SKM-1 treated with dmso at 0.1 percent for 144 hours (cell line): Measurements from ENCODE around the gene CLTRN.
"Not testable (repeated sequence)": the region's sequence is repeated elsewhere in the genome, so short reads cannot be mapped to it uniquely, and the experiment has no call there.

Source experiments
- DNase-seq: peaks from one replicate; lab custom pipeline; 2025; ENCODE audit not compliant: unreplicated experiment; lab: John Stamatoyannopoulos, UW

CLTRN gene

GRCh38 chrX:15653961-15654360 lies 10.6 kb downstream of the CLTRN start:
- no peak for DNase-seq

GRCh38 chrX:15647510-15647909 lies 17.1 kb downstream of the CLTRN start:
- DNase-seq = not testable (repeated sequence)

- DNase-seq = no peak
These were observed 18.1 kb downstream of the CLTRN start for GRCh38 chrX:15646543-15646942.

- no peak for DNase-seq
These were observed 18.6 kb downstream of the CLTRN start for GRCh38 chrX:15646031-15646430.

GRCh38 chrX:15645266-15645665 lies 19.3 kb downstream of the CLTRN start:
- DNase-seq = no peak

GRCh38 chrX:15644560-15644872 lies 20.1 kb downstream of the CLTRN start:
- no peak for DNase-seq

- DNase-seq = no peak
These were observed 20.6 kb downstream of the CLTRN start for GRCh38 chrX:15643786-15644559.

GRCh38 chrX:15631637-15632036 lies 33.0 kb downstream of the CLTRN start:
- DNase-seq = no peak

GRCh38 chrX:15623054-15623453 lies 41.6 kb downstream of the CLTRN start:
- no peak for DNase-seq

- DNase-seq = no peak
These were observed 45.4 kb downstream of the CLTRN start for GRCh38 chrX:15619053-15619755.

- DNase-seq = no peak
These were observed 47.5 kb downstream of the CLTRN start for GRCh38 chrX:15617111-15617510.

GRCh38 chrX:15616531-15616930 lies 48.1 kb downstream of the CLTRN start:
- DNase-seq = no peak

- DNase-seq = peak; percentile 1
These were observed 57.5 kb downstream of the CLTRN start for GRCh38 chrX:15607067-15607466.

- DNase-seq = no peak
These were observed 58.5 kb downstream of the CLTRN start for GRCh38 chrX:15606136-15606535.

GRCh38 chrX:15605226-15605625 lies 59.4 kb downstream of the CLTRN start:
- DNase-seq = no peak

- DNase-seq = no peak
These were observed 61.8 kb downstream of the CLTRN start for GRCh38 chrX:15602761-15603160.

- DNase-seq = no peak
These were observed 62.7 kb downstream of the CLTRN start for GRCh38 chrX:15601932-15602331.

- no peak for DNase-seq
These were observed 63.9 kb downstream of the CLTRN start, which contains the start of gene ACE2 for GRCh38 chrX:15600745-15601144. Gene ACE2, minus strand, starts transcription at chrX:15600960. Its CDS starts 49 bp downstream, at chrX:15600911.

- DNase-seq = no peak
These were observed 64.6 kb downstream of the CLTRN start for GRCh38 chrX:15600049-15600448.

- DNase-seq = no peak
These were observed 65.1 kb downstream of the CLTRN start for GRCh38 chrX:15599461-15599860.

GRCh38 chrX:15598026-15598425 lies 66.6 kb downstream of the CLTRN start:
- DNase-seq = no peak

GRCh38 chrX:15594371-15594770 lies 70.2 kb downstream of the CLTRN start:
- DNase-seq = no peak
